Activated CD4-positive, CD25-positive, alpha-beta regulatory T cell treated with anti-CD3 and anti-CD28 coated beads, Interleukin-2, amount 50 U/mL, for 24 hours (primary cell): Measurements from ENCODE around the gene FGF10.

ENCODE experiments used
- ATAC-seq, 2 donors: fragments of 150-1000 bp; cut with Tn5 transposase; one replicate each; pipeline ENCODE4 v1.10.0; 2021; ENCODE audit warnings: mild to moderate bottlenecking in 1 of 2, moderate library complexity in 1 of 2

Gene FGF10

DNA sequence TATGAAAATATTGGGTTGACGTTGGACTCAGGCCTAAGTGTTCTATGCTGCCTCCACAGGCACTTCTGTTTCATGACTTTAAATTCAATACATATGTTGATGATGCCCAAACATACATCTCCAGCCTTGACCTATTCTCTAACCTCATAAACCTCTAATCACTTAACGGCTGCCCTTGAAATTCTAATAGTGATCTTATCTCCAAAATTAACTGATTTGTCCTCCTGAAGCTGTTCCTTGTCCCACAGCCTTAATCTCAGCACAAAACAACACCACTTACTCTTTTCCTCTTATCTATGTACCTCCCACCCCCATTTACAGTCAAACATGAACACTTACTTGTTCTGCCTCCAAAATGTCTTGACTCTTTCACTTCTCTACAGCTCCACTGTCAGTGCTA is 43.3 kb downstream of the FGF10 start:
- ATAC-seq: no peak

DNA sequence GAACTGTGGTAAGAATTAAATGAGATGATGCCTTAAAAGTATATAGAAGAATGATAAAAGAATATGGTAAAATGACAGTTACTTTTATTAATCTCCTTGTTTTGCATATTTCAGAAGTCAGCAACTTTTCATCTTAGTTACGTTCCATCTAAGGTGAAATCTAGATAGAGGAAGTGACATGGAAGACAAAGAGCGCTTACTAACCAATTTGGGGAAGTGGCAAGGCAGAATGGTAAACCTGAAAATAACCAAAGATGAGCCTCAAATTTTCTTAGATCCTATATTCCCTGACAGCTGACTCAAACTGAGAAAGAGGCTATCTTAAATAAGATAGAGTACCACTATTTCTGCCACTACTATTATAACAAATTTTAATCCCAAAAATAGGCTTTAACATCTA is 52.5 kb downstream of the FGF10 start:
- no peak for ATAC-seq

DNA sequence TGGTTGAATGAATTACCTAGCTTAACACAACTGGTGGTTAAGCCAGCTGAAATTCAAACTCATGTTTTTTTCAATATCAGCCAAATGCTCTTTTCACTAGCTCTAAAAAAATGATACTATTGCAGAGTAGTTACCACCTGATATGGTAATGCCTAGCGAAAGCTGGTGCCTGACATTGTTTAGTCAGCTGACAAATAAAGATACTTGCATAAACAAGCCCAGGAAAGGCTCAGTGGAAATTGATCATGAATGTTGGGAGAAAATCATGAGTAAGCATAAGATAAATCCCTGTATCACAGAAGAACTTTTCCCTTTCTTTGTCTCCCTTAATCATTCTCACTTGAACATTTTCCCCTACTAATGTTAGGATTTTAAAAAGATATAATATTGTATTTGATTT is 54.6 kb downstream of the FGF10 start:
- no peak for ATAC-seq

DNA sequence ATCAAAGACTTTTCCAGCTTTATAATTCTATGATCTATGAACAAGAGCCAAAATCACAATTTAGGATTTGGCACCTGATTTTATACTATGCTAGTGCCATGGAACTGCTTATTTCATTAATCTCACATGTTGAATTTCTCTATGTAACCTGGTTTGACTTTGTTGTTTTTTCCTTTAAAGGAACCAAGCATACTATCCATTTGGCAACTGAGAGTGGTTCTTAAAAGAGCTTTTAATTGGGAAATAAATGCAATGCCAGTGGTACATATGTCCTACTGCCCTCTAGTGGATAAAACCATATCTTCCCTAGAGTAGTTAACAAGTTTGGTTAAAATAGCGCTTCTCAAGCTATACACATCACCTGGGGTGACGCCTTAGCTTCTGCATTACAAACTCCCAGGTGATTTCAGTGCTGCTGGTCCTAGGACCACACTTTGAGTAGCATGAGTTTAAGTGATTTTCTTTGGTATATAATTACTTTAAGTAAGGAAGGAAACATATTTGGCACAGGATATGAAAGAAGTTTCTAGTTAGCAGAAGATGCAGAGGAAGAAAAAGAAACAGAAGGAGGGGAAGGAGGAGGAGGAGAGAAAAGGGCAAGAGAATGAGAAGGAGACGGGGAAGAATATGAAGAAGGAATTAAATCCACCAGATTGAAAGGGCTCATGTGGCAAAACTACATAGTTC is 56.8 kb downstream of the FGF10 start:
- no peak for ATAC-seq

DNA sequence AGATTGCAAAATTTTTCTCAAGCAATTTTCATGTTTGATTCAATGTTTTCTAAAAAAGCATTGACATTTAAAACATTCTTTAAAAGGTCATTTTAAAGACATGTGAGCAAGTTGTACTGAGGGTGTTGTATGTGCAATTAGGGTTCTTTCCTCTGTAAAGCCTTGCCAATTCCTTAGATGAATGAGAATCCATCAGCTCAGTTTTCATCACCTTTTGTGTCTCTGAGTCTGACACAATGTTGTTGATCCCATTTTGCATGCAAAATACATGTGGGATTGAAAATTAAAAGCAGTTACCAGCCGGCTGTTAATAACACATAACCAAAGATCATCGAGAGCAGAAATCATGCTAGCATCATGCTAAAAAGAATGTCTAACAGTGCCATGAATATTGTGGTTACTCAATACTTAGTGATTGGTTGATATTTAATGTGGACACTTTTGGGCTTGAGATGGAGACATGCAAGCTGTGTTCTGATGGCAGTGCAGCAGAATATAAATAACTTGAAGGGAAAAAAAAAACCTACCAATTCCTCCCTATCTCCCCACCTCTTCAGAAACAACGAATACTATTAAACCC is 57.7 kb downstream of the FGF10 start:
- no peak for ATAC-seq

DNA sequence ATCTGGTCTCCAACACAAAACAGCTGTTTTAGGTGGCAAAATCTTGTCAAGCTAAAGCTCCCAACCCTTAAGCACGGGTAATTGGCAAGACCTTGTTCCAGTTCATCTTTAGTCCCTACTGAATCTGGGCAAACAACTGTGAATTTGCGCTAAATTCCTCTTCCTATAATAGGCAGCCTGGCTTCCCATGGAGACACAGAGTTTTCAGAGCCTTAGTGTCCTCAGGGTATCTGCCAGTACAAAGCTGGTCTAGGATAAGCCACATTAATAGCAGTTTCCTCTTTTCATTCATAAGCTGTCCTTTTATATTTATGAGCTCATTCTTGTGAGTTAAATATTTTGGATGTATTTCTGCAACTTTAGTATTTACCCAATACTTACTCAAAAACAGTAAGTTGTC is 59.5 kb downstream of the FGF10 start:
- no peak for ATAC-seq

DNA sequence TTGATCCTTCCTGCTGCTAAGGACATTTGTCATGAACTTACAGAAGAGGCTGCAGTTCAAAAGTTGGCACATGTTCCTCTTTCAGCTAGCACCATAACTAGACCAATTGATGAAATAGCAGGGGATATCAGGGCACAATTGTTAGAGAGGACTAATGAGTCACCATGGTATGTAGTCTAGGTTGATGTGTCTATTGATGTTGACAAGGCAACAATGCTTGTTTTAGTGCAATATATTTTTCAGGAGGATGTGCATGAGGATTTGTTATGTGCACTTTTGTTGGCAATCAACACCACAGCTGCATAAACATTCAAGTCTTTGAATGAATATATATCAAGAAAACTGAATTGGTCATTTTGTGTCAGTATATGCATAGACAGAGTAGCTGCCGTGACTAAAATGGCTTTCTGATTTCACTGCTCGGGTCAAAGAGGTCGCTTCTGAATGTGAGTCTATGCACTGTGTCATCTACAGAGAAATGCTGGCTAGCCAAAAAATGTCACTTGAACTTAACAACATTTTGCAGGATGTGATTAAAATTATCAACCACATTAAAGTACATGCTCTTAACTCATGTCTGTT is 68.0 kb downstream of the FGF10 start:
- no peak for ATAC-seq

DNA sequence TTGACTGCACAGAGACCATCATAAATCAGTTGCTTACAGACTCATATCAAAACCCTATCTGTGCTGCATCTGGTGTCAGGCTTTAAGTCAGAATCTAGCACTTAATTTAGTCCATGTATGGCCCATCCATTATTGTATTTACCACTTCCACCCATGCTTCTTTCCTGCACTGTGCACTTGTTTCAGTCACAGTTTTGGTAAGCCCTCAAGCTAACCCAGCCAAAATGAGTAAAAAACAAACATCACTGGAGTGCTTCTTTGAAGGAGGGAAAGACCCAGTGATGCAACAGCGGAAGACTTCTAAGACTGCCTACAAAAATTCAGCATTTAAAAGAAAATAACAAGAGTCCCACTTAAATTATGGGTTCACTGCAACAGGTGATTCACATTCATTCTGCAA is 69.0 kb downstream of the FGF10 start:
- ATAC-seq: no peak

DNA sequence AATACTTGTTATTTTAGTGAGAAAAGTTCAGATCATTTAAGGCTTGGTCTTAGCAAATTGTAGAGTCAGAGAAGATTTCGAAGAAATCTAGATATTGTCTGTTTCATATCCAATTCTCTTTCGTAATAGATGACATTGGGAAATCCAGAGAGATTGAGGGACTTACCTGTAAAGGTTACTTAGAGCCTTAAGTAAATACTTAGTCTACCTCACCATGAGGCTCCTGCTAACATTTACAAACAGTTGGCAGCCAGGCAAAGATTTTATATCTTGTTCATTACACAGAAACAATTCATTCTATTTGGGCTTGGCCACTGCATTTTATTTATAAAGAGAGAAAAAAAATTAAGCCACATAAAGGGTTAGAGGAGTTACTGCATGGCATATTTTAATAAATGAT is 70.3 kb downstream of the FGF10 start:
- ATAC-seq: no peak

DNA sequence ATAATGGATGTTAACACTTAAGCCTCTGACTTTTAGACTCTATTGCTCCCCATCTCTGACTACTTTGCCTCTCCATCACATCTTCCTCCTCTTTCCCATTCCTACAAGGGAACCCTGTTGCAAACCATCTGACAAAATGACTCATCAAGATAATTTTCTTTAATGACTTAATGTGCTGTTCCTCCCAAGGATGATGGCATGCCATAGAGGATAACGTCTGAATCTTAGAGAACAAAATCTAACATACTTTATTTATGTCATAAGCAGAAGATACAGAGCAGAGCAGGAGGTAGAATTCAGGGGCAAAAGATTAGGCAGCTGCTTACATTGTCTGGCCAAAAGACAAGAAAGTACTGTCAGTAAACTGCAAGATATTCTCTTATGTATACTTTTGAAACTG is 76.8 kb downstream of the FGF10 start:
- no peak for ATAC-seq

DNA sequence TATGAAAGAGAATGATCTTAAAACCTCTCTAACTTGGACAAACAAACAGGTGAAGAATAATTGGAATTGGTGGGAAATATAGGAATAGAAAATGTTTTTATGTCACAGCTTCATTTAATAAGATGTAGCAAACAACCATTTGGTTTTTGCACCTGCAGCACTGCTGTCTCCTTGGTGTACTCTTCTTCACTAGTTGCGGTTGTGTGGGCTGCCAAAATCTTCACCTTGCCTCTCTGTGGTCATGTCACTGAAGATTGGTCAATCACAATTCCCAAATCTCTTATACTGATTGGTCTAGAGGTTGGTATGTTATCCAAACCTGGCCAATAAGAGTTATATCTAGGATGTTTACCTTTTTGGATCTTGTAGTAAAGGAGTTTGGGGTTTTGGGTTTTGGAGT is 88.7 kb downstream of the FGF10 start:
- no peak for ATAC-seq

DNA sequence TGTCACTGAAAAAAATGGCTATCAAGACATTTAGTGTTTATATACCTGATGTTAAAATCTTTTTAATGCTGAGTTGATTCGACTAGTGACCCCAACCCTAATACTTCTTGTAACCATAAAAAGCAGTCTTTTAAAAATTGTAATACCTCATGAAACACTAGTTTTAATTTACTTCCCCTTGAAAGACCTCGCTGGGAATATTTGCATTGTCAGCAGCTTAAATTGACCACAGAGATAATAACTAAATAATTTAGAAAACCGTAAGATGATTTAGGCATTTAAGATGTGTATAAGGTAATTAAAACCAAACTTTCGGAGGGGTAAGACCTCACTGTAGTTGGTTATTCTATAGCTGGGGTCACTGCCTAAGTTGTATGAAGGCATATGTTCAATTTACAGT is 89.8 kb downstream of the FGF10 start:
- no peak for ATAC-seq

DNA sequence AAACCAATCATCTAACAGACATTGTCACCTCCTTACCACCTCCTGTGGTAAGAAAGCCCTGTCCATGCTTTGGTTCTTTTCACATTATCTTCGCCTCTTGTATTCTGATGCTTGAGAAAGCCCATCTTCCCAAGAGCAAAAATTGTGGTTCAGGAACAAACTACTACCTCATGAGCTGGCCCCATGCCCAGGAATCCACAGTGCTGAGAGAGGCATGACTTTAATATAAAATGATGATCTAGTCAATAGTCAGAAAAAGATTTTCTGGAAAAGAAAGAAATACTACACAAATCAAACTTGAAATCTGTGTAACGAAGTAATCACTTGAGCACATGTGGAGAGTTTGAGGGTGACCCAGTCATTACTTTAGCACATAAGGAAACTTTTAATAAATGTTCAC is 94.7 kb downstream of the FGF10 start:
- no peak for ATAC-seq

DNA sequence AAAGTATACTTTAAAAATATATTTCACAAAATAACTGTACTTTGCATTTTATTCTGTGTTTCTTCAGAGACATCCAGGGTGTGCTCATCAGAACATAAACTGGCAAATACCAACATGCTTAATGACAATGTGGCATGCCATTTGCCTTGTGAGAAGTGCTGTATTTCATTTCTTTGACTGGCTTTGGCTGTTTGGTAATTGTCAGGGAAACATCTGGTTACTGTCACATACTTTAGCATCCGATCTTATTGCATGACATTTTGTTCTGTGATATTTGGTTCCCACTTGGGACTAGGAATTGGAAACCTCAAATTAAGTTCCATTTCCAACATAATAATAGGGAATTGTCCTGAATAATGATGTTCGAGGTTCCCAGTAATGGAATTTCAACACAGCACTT is 96.5 kb downstream of the FGF10 start:
- ATAC-seq: no peak

DNA sequence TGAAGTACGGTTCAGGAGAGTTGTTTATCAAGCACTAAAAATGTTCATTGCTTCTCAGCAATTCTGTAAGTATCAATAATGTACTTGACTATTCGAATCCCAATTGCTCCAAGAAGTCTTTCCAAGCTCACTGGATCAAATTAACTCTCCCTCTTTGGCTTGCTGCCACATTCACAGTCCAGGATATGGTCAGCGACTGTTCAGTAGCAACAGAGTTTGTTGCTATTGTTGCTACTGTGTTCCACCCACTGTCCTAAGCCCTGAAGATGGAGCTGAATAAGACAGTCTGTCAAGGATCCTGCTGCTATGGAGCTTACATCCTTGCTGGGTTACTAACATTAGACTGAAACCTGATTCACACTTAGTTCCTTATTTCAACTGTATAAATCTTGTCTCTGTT is 110.8 kb downstream of the FGF10 start:
- ATAC-seq: no peak

DNA sequence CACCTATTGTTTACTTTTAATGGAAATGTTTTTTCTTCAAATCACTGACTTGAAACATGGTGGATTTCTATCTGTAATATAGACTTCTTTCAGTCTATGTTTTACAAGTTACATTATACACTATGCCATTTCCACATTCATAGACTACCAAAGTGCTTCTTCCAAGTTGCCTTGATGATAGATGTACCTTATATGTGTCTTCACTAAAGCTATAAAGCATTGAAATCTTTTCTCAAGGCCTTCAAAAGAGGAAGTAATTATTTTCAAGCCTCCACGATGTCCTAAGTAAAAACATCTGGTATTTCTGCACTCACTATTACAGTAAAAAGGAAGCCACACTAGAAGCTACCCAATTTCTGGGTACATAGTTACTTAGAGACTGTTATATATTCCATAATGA is 113.3 kb downstream of the FGF10 start:
- no peak for ATAC-seq

DNA sequence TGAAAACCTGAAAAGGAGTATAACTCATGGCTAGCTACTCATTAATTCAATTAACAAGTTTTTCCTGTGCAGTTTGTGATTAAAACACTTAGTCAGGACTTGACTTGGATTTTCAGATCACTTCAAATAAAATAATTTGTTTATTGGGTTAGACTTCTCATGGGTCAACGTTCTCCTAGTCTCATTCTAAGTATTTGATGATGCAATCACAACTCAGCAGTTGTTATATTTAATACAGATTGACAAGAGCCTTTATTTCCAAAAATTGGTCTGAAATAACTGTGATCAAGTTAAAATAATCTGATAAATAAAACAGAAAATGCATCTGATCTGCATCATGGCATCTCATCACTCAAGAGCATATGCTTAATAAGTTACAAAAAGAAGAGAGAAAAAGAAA is 113.9 kb downstream of the FGF10 start:
- no peak for ATAC-seq

DNA sequence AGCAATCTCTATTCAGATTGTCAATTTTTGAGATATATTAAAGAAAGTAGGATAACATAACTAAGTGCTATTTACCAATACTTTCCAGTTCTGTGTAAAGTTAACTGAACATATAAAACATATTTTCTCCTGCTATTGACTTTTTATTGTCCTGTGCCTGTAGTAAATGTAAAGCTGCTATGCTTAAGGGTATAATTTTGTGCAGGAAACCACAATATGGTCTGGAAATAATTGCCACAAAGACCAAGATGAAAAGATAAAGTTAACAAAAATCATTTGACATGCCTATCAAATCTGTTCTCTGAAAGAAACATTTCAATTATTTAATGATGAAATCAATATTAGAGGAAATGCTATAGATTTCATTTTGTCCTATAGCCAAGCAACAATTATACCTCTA is 121.3 kb downstream of the FGF10 start:
- ATAC-seq: no peak

DNA sequence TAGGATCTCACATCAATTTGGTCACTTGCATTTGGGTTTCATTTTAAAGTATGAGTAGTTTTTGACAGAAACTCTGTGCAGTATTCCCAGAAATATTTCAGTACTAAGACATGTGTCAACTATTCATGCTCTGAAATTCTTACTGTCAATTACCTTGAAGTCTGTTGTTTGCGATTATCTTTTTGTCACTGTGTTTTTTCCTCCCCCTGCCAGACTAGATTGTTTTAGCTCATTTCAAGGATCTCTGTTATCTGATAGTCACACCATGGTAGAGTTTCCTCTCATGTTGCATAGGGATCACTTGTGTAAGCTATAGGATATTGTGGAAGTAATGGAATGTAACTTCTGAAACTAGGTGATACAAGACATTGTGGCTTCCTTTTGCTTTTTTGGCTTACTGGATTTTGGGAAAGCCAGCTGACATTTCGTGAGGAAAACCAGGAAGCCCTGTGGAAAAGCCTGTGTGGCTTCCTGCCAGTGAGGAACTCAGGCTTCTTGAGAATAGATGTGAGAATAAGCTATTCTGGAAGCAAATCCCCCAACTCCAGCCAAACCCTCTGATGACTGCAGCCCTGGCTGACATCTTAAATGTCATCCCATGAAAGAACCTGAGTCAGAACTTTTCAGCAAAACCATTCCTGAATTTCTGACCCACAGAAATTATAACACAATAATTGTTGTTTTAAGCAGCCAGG is 122.2 kb downstream of the FGF10 start:
- ATAC-seq: no peak

DNA sequence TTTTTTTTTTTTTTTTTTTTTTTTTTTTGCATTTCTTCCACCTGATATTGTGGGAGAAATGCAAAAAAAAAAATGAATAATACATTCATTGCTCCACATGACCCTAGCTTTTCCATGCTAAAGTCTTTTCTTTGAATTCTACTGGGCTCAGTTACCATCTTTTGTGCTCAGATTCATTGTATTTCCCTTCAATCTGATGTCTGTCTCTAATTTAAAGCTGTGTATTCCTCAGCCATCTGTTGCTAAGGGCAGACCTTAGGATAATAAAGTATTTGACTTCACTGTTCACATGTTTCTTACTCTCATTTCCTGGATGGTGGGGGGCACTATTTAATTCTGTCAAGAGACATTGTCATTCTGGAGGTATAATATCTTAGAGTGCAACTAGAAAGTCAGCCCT is 123.5 kb downstream of the FGF10 start:
- no peak for ATAC-seq

DNA sequence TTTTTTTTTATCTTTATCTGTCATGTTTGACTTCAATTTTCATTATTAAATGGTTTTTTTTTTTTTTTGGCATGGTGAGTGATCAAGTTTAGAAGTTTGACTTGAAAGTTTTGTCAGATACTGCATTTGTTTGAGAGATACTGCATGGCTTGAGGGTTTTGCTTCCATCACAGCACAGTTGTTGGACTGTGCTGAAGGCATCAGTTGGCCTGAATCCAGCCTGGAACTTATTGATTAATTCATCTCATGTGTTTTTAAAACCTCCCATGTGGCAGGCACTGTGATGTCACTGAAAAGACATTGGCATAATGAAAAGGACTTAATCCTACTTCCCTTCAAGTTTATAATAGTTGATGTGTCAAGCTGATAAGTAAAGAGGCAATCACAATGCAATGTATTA is 128.4 kb downstream of the FGF10 start:
- ATAC-seq: no peak

DNA sequence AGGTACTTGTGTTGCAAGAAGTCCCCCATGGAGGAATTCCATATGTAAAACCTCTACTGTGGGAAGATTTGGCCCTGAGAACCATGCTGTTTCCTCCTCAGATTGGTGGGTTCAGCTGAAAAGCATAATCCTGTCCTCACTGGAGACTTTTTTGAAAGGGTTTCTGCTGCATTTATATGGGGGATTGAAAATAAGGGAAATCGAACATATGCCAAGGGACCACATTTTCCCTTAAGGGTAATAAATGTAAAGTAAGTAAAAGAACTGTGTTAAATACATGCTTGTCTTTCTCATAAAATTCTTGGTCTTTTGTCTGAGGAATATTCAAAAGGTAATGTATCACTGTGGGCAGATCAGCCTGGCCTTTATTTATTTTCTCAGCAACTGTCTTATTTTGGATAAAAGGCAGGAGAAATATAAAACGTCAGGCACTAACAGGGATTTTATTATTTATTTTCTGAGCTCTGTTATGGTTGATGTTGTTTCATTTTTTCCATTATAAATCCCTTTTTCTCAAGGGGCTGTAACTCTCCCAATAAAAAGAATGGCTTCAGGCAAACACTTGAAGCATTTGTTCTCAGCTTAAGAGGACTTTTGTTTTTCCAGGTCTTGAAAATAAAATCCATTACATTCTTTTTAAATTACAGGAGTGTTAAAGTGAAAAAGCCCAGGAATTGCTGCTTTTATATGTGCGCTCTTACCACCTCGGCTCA is 131.4 kb downstream of the FGF10 start:
- ATAC-seq: no peak

DNA sequence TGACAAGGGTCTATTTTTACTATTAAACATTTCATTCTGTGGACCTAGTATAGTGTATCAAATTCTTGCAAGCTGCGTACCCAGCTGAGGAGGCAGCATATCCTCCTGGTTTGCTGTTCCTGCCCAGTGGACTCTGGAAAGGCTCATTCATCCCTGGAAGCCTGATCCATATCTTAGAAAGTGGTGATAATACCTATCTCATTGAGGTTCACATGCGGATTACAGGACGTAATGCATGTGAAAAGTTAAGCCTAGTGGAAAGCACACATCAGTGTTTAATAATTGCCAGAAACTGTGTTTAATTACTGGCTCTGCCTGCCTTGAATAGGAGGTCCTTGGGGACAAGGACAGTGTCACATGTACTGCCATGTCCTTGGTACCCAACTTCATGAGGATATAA is 132.0 kb downstream of the FGF10 start:
- ATAC-seq: no peak
